ENCODE measurements around the gene PPP1R11. TPM values are rescaled to one million over a fixed set of nuclear protein-coding genes. Genes with fewer than 3 reads are reported as not detected.

The PPP1R11 gene
- total RNA-seq, 1 donor from 2014 or later: 43.0 TPM

DNA sequence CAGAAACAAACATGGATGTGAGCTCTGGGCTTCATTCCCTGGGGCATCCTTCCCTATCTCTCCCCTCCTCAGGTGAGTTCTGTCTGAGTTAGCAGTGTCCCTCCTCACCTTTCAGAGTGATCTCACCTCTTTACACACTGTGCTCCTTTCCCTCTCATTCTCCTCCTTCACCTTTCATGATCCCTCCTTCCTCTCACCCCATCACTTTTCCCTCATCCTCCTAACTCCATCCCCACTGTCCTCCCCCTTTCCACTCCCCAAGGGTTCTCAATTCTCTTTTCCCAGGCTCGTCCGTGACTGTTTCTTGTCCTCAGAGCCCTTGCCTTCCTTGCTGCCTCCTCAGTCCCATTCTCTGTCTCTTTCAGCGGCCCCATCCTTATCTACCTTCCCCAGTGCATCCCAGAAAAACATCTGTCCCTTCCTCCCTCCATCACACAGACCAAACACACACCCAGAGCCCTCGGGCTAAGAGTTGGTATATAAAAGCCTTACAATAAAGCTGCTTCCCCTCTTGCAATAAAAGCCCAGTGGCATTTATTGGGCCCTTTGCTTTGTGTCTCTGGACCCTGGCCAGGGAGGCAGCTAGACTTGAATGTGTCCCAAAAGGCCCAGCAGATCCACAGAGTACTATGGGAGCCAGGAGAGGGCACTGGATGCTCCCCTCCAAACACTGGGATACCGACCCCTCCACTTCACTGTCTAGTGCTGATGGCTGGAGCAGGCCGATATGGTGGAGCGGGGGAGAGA lies 6.7 kb downstream of the PPP1R11 start:
- Mint-ChIP-seq H3K4me1 (peaks cover 33% of the 10 kb centered on the region), H3K27ac (no peak overlapping the region), H3K9me3 (no peaks in the 10 kb centered on the region), H3K4me3 (no peak overlapping the region), H3K27me3 (peaks cover 65% of the 10 kb centered on the region), H3K36me3 (ENCODE audit: low read depth) (peaks cover 25% of the 10 kb centered on the region)
- ATAC-seq (ENCODE audit: low read depth): no peak
- TF ChIP-seq, protein P1, sequence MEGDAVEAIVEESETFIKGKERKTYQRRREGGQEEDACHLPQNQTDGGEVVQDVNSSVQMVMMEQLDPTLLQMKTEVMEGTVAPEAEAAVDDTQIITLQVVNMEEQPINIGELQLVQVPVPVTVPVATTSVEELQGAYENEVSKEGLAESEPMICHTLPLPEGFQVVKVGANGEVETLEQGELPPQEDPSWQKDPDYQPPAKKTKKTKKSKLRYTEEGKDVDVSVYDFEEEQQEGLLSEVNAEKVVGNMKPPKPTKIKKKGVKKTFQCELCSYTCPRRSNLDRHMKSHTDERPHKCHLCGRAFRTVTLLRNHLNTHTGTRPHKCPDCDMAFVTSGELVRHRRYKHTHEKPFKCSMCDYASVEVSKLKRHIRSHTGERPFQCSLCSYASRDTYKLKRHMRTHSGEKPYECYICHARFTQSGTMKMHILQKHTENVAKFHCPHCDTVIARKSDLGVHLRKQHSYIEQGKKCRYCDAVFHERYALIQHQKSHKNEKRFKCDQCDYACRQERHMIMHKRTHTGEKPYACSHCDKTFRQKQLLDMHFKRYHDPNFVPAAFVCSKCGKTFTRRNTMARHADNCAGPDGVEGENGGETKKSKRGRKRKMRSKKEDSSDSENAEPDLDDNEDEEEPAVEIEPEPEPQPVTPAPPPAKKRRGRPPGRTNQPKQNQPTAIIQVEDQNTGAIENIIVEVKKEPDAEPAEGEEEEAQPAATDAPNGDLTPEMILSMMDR (IDR thresholded peaks at IDR 0.05): no peak
- ChIA-PET CTCF (interaction anchor here (1.4 kb wide), 1 partner anchor 57 kb away, joined by 4 read pairs; no protein-coding TSS in a partner anchor), POLR2A (interaction anchor here (0.9 kb wide), 1 partner anchor 13 kb away, joined by 3 read pairs; the partner anchor contains the start of gene POLR1H)
- intact Hi-C loops (cut with micrococcal nuclease): no loop called here
- DNase-seq: no peak

DNA sequence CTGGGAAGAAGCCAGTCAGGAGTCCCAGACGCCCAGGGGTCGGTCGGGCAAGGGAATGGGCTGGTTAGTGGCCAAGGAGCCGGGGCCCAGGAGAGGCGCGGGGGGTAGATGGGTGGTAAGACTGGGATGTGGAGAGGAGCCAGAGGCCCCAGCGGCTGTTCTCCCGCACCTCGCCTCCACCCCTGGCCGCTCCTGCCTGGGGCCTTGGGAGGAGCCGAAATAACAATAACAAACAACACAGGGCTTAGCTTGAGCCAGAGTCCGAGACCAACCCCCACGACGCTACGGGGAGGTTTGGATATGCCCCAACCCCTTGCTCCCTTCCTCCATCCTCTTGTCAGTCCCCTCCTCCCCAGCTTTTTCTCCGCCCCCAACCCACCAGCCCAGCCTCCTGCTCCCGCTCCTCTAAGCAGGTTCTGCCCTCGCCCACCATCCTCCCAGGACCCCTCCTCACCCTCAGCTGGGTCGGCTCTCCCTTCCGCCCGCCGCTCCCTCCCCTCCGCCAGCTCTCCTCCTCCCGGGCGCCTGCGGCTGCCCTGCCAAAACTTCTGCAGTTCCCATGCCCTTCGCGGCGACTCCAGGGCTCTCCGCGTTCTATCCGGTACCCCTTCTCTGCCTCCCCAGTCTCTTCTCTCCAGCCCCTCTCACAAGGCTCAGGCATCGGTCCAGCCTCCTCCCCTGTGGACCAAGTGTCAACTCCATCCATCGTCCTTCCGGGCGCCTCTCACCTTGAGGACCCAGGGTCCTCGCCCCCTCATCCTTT lies 7.5 kb downstream of the PPP1R11 start:
- Mint-ChIP-seq H3K4me1 (peaks cover 32% of the 10 kb centered on the region), H3K36me3 (ENCODE audit: low read depth) (peaks cover 17% of the 10 kb centered on the region), H3K27ac (no peak overlapping the region), H3K4me3 (peak overlapping the region; percentile 12), H3K27me3 (peaks cover 72% of the 10 kb centered on the region), H3K9me3 (no peaks in the 10 kb centered on the region)
- ChIA-PET CTCF (interaction anchor here (1.4 kb wide), 1 partner anchor 56 kb away, joined by 4 read pairs; no protein-coding TSS in a partner anchor), POLR2A (interaction anchor here (0.9 kb wide), 1 partner anchor 13 kb away, joined by 3 read pairs; the partner anchor contains the start of gene POLR1H)
- TF ChIP-seq, protein P1 (IDR thresholded peaks at IDR 0.05): no peak
- intact Hi-C loops (cut with micrococcal nuclease): no loop called here
- ATAC-seq (ENCODE audit: low read depth): no peak
- DNase-seq: no peak

DNA sequence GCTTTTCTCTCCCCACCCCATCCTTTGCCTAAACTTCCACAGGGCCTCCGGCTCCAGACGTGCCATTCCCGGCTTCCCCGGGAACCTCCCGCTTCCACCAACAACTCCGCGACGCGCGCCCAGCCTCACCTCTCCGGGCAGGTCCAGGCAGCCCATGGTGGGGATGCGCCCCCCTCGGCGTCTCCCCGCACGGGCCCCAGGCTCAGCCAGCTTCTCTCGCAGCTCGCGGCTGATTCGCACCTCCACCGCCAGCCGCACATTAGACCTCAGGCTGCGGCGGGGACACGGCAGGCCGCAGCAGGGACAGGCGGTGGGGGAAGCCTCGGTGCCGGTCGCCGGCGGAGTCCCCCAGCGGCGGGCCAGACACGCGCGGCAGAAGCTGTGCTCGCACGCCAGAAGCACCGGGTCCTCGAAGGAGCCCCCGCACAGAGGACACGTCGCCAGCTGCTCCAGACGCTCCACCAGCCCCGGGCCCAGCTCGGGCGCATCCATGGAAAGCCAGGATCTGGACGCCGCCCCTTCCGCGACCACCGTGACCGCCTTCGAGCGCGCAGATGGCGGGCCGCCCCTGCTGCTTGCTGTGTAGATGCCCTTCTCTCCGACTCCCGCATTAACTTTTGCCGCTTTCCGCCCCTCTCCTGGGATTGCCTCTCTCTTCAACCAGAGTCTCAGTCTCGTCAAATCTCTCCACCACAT lies 8.2 kb downstream of the PPP1R11 start, which contains the start of gene RNF39:
TSS of gene RNF39 (minus strand) at position 676 of the 696 bp plus-strand sequence. CDS start at position 492, 184 bp downstream.
- ChIA-PET POLR2A (no interaction called here), CTCF (interaction anchor here (1.4 kb wide), 1 partner anchor 56 kb away, joined by 4 read pairs; no protein-coding TSS in a partner anchor)
- no peak for DNase-seq
- Mint-ChIP-seq H3K4me1 (peaks cover 29% of the 10 kb centered on the region), H3K27me3 (peaks cover 71% of the 10 kb centered on the region), H3K4me3 (peak within 1 kb of the TSS; percentile 42), H3K36me3 (ENCODE audit: low read depth) (peaks cover 9% of the 10 kb centered on the region), H3K27ac (no peak within 1 kb of the TSS), H3K9me3 (no peaks in the 10 kb centered on the region)
- intact Hi-C loops (cut with micrococcal nuclease): no loop called here
- TF ChIP-seq, protein P1 (IDR thresholded peaks at IDR 0.05): no peak
- no peak for ATAC-seq (ENCODE audit: low read depth)

DNA sequence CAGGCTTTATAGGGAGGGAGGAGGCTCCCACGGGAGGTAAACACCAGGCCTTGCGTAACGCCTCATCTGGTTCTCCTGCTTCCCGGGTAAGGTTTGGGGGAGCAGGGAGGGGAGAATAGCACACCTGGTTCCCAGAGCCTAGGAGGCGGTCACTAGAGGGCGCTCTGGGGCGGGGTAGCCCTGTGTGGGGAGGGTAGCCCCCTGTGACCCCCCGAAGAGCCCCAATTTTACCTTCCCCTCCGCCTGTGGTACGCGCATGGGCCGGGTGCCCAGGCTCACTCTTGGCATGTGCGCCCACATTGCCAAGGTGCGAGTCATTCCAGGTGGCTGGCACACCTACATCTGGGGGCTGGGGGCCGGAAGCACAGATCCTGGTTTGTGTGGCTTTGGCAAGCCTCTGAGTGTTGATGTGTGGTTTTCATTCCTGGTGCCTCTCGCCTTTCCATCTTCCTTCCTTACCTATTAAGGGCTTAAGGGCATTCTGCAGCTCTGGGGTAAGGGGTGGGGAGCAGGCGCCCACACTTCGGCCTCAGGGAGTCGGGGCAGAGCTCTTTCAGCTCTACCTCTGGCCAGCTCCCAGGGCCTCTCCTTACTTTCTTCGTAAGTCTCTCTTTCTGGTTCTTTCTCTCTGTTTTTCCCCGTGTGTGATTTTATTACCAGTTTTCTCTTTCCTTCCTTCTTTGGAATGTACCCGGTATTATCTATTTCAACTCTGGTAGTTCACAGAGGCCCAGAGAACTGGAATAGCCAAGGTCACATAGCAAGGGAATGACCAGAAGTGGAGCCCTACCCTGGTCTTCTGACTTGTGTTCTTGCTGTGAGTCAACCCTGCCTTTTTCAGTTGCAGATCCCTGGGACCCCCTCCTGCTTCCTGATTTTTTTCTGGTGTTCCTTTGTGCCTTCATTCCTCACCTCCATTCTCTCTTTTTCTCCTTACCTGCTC lies 9.1 kb downstream of the PPP1R11 start:
- POLR2A ChIA-PET: no interaction called here
- H3K27me3 Mint-ChIP-seq: peaks cover 65% of the 10 kb centered on the region

More for the DNA sequence above, 9.1 kb downstream of the PPP1R11 start:
- no peak for ATAC-seq (ENCODE audit: low read depth)
- DNase-seq: no peak
- H3K9me3 Mint-ChIP-seq: no peaks in the 10 kb centered on the region
- H3K27ac Mint-ChIP-seq: no peak overlapping the region
- peak overlapping the region; percentile 42 for H3K4me3 Mint-ChIP-seq
- H3K36me3 Mint-ChIP-seq (ENCODE audit: low read depth): peaks cover 3% of the 10 kb centered on the region
- peaks cover 21% of the 10 kb centered on the region for H3K4me1 Mint-ChIP-seq
- CTCF ChIA-PET: no interaction called here
- intact Hi-C loops (cut with micrococcal nuclease): no loop called here
- TF ChIP-seq, protein P1 (IDR thresholded peaks at IDR 0.05): no peak
